ENCODE results near the gene LYPD6B.

GRCh38 chr2:149028377-149028776 is 10.1 kb upstream of the LYPD6B start:
- TF ChIP-seq EZH2 (IDR thresholded peaks at IDR 0.05; ENCODE audit: borderline replicate concordance) (no peak), CTCF (IDR thresholded peaks at IDR 0.05; ENCODE audit: poor library complexity) (no peak)

Measured in hepatocyte (in vitro differentiated cells).